ENCODE measurements around the gene CCDC192.

CCDC192 gene

GRCh38 chr5:127754259-127754658 is 51.1 kb downstream of the CCDC192 start:
- Histone ChIP-seq H3K4me1 (no peaks in the 10 kb centered on the region), H3K27me3 (no peaks in the 10 kb centered on the region), H3K4me3 (ENCODE audit: low read depth, low read length) (no peak overlapping the region), H3K36me3 (no peaks in the 10 kb centered on the region), H3K9me3 (no peaks in the 10 kb centered on the region)
- no peak for DNase-seq
- no peak for TF ChIP-seq CTCF (IDR thresholded peaks at IDR 0.05; ENCODE audit: low read depth, low read length)

GRCh38 chr5:127754706-127755105 is 51.5 kb downstream of the CCDC192 start:
- no peak for TF ChIP-seq CTCF (IDR thresholded peaks at IDR 0.05; ENCODE audit: low read depth, low read length)
- H3K36me3 ChIP-seq: no peaks in the 10 kb centered on the region
- no peaks in the 10 kb centered on the region; the same call in 1 of the 2 replicates for H3K27me3 ChIP-seq
- no peak overlapping the region for H3K4me3 ChIP-seq (ENCODE audit: low read depth, low read length)
- H3K9me3 ChIP-seq: no peaks in the 10 kb centered on the region
- no peaks in the 10 kb centered on the region for H3K4me1 ChIP-seq
- no peak for DNase-seq

GRCh38 chr5:127757576-127757975 is 54.4 kb downstream of the CCDC192 start:
- DNase-seq: no peak

GRCh38 chr5:127758766-127759283 is 55.6 kb downstream of the CCDC192 start:
- Histone ChIP-seq H3K4me3 (ENCODE audit: low read depth, low read length) (no peak overlapping the region), H3K27me3 (no peaks in the 10 kb centered on the region; the same call in 1 of the 2 replicates), H3K9me3 (no peaks in the 10 kb centered on the region), H3K4me1 (no peaks in the 10 kb centered on the region), H3K36me3 (no peaks in the 10 kb centered on the region)
- no peak for TF ChIP-seq CTCF (IDR thresholded peaks at IDR 0.05; ENCODE audit: low read depth, low read length)
- no peak for DNase-seq

More at GRCh38 chr5:127757576-127757975, 54.4 kb downstream of the CCDC192 start:
- no peaks in the 10 kb centered on the region for H3K9me3 ChIP-seq
- TF ChIP-seq CTCF (IDR thresholded peaks at IDR 0.05; ENCODE audit: low read depth, low read length): peak; percentile 31
- H3K4me1 ChIP-seq: no peaks in the 10 kb centered on the region
- H3K27me3 ChIP-seq: no peaks in the 10 kb centered on the region; the same call in 1 of the 2 replicates
- H3K36me3 ChIP-seq: no peaks in the 10 kb centered on the region
- H3K4me3 ChIP-seq (ENCODE audit: low read depth, low read length): no peak overlapping the region

GRCh38 chr5:127761869-127762268 is 58.7 kb downstream of the CCDC192 start:
- no peak for DNase-seq
- H3K4me1 ChIP-seq: no peaks in the 10 kb centered on the region
- H3K4me3 ChIP-seq (ENCODE audit: low read depth, low read length): no peak overlapping the region
- H3K27me3 ChIP-seq: no peaks in the 10 kb centered on the region; the same call in 1 of the 2 replicates
- TF ChIP-seq CTCF (IDR thresholded peaks at IDR 0.05; ENCODE audit: low read depth, low read length): no peak
- H3K9me3 ChIP-seq: no peaks in the 10 kb centered on the region
- H3K36me3 ChIP-seq: no peaks in the 10 kb centered on the region

- no peak for DNase-seq
- H3K4me1 ChIP-seq: no peaks in the 10 kb centered on the region
- no peak for TF ChIP-seq CTCF (IDR thresholded peaks at IDR 0.05; ENCODE audit: low read depth, low read length)
- no peak overlapping the region for H3K4me3 ChIP-seq (ENCODE audit: low read depth, low read length)
- H3K27me3 ChIP-seq: no peaks in the 10 kb centered on the region; the same call in 1 of the 2 replicates
- H3K36me3 ChIP-seq: no peaks in the 10 kb centered on the region
- H3K9me3 ChIP-seq: no peaks in the 10 kb centered on the region
Observed at GRCh38 chr5:127762412-127762811, 59.2 kb downstream of the CCDC192 start.

Data from BE2C (cell line).